K562 (cell line): ENCODE results near the gene FGD6. TPM values are rescaled to one million over a fixed set of nuclear protein-coding genes. Genes with fewer than 3 reads are reported as not detected.

Experiments used
- ATAC-seq: fragments of 200-7000 bp; cut with Tn5 transposase; 3 replicates; pipeline ENCODE4 v1.9.1; 2020; ENCODE audit warnings: moderate library complexity
- BruUV-seq: library from RNA; stranded (reverse); fragments of 400-500 nt; replicated peaks from 2 replicates; lab custom pipeline; 2021; lab: Mats Ljungman, UMichigan
- CTCF ChIA-PET: fragments of 300-600 bp; formaldehyde crosslinking; extraction: SDS; loops from one replicate; lab custom pipeline; 2021; ENCODE audit warnings: low intra/inter-chr PET ratio; lab: Yijun Ruan, JAX
- POLR2A ChIA-PET: fragments of 300-600, 350-650 bp; sonication (Branson Sonifier 250); formaldehyde crosslinking; extraction: SDS; loops from one replicate; lab custom pipeline; 2021; ENCODE audit warnings: antibody characterized with exemption, inconsistent platforms; lab: Yijun Ruan, JAX
- DNase-seq, 4 experiments: peaks; one replicate each; pipeline versions ENCODE4 v3.0.0 to v3.0.0-alpha.2; 2011 to 2018; ENCODE audit warnings: low spot score in 3 of 4, mixed read lengths in 3 of 4; ENCODE audit errors: extremely low read depth in 1 of 4
- FAIRE-seq: peaks from 2 replicates; lab custom pipeline; 2011; peaks lifted over from hg19 to GRCh38; lab: Jason Lieb, UNC
- H2AFZ ChIP-seq: 2 replicates; pipeline ENCODE4 v1.6.0; 2011; ENCODE audit warnings: low read depth, low read length, control low read depth, inconsistent platforms
- H3K27ac ChIP-seq: fragments of 200-600 bp; 3 replicates; pipeline ENCODE4 v1.8.0; 2011; ENCODE audit warnings: low read depth, mild to moderate bottlenecking, control low read depth, inconsistent platforms, low read length, moderate library complexity, mixed read lengths; ENCODE audit errors: extremely low read depth
- H3K27me3 ChIP-seq, 2 experiments: fragments of 300-600 bp in 1 of 2; 2 replicates in 1 of 2; 3 replicates in 1 of 2; pipeline versions ENCODE4 v1.6.0 to v1.8.0; 2011; ENCODE audit warnings: inconsistent platforms in 2 of 2, low read length in 2 of 2, mild to moderate bottlenecking in 1 of 2, mixed read lengths in 1 of 2, moderate library complexity in 1 of 2; ENCODE audit not compliant: control insufficient read depth in 2 of 2, insufficient read depth in 2 of 2
- H3K36me3 ChIP-seq: fragments of 300-600 bp; 3 replicates; pipeline ENCODE4 v1.8.0; 2011; ENCODE audit warnings: mild to moderate bottlenecking, low read length, inconsistent platforms; ENCODE audit not compliant: control insufficient read depth, insufficient read depth
- H3K4me1 ChIP-seq, 2 experiments: fragments of 200-600 bp in 1 of 2; replicated peaks in 1 of 2; 2 replicates in 1 of 2; 3 replicates in 1 of 2; pipeline versions ENCODE4 v1.5.1 to v1.8.0; 2011; ENCODE audit warnings: inconsistent platforms in 2 of 2, low read length in 2 of 2, mild to moderate bottlenecking in 1 of 2, mixed read lengths in 1 of 2, moderate library complexity in 1 of 2; ENCODE audit not compliant: control insufficient read depth in 2 of 2, insufficient read depth in 2 of 2
- H3K4me2 ChIP-seq: 2 replicates; pipeline ENCODE4 v1.6.1; 2011; ENCODE audit warnings: low read length, control low read depth, inconsistent platforms, mixed read lengths; ENCODE audit not compliant: insufficient read depth
- H3K4me3 ChIP-seq: fragments of 200-600 bp; sonication (generic), shearing (Covaris generic); 2 replicates; pipeline ENCODE4 v1.5.1; 2016; ENCODE audit warnings: control low read depth, inconsistent platforms
- H3K79me2 ChIP-seq: fragments of 200-600 bp; 3 replicates; pipeline ENCODE4 v1.8.0; 2011; ENCODE audit warnings: low read length, inconsistent platforms; ENCODE audit not compliant: control insufficient read depth, insufficient read depth
- H3K9ac ChIP-seq, 2 experiments: 2 replicates each; pipeline versions ENCODE4 v1.6.0 to v1.6.1; 2011; ENCODE audit warnings: low read depth in 2 of 2, low read length in 2 of 2, control low read depth in 1 of 2, inconsistent platforms in 1 of 2, mild to moderate bottlenecking in 1 of 2, mixed read lengths in 1 of 2; ENCODE audit not compliant: insufficient read depth in 1 of 2
- H3K9me1 ChIP-seq: one replicate; pipeline ENCODE4 v1.6.0; 2011; ENCODE audit warnings: inconsistent platforms, mild to moderate bottlenecking, low read length, moderate library complexity; ENCODE audit not compliant: control insufficient read depth, insufficient read depth
- H3K9me3 ChIP-seq: replicated peaks from 2 replicates; pipeline ENCODE4 v1.5.1; 2011; ENCODE audit warnings: low read depth, low read length, inconsistent platforms; ENCODE audit not compliant: control insufficient read depth, insufficient read depth
- H4K20me1 ChIP-seq: replicated peaks from 2 replicates; pipeline ENCODE4 v1.6.1; 2011; ENCODE audit warnings: low read length, inconsistent platforms, mixed read lengths; ENCODE audit not compliant: control insufficient read depth, insufficient read depth
- KDM1A ChIP-seq, 2 experiments: fragments of 450-650 bp; IDR thresholded peaks; 2 replicates each; pipeline ENCODE4 v1.6.1; 2016; ENCODE audit warnings: mild to moderate bottlenecking in 2 of 2
- NCOA4 ChIP-seq: fragments of 450-650 bp; IDR thresholded peaks from 2 replicates; pipeline ENCODE4 v1.6.1; 2018; ENCODE audit warnings: mild to moderate bottlenecking; ENCODE audit not compliant: partially characterized antibody
- ZNF644 ChIP-seq: fragments of 200-800 bp; sonication (Bioruptor generic); IDR thresholded peaks from 2 replicates; pipeline ENCODE4 v1.6.1; 2016; ENCODE audit warnings: low read depth, missing genetic modification characterization, missing compliant biosample characterization
- WGBS: fragments of 100-300 bp; shearing (Covaris generic); methylation state at CpG from one replicate; pipeline ENCODE4 v1.1.6; 2016; ENCODE audit warnings: low coverage, mixed read lengths; ENCODE audit not compliant: insufficient coverage; ENCODE audit errors: missing lambda C conversion rate; 5-methylcytosine and 5-hydroxymethylcytosine counted together
- in situ Hi-C: fragments of 300-500 bp; cut with MboI; formaldehyde crosslinking; loops from 4 replicates; pipeline ENCODE4 v1.15.0; 2018; ENCODE audit warnings: inconsistent platforms, mixed read lengths
- intact Hi-C: fragments of 100-400 bp; cut with micrococcal nuclease; formaldehyde crosslinking; loops from 2 replicates; pipeline ENCODE4 v1.14.2; 2022
- polyA plus RNA-seq, 8 experiments: library from polyadenylated mRNA; depleted of rRNA in 4 of 8; stranded (reverse) in 5 of 8; unstranded in 3 of 8; fragments of >200 nt; fragmentation: Nextera tagmentation in 2 of 8; fragmentation: Illumina TruSeq in 1 of 8; extraction: Ambion mirVana in 2 of 8; extraction: Trizol in 1 of 8; gene quantifications; 2 replicates each; pipeline versions ENCODE4 v1.2.1 to v1.2.3, GENCODE V29; 2011 to 2014; ENCODE audit warnings: inconsistent platforms in 1 of 8, missing spikeins in 1 of 8
- total RNA-seq, 7 experiments: library from RNA; depleted of rRNA in 6 of 7; stranded (reverse); fragments of >200 nt in 6 of 7; fragmentation: Illumina TruSeq in 2 of 7; extraction: Trizol in 2 of 7; gene quantifications; 2 replicates each; pipeline versions ENCODE4 v1.2.1 to v1.2.3, GENCODE V29; 2011 to 2021; ENCODE audit warnings: low replicate concordance in 1 of 7
- TF ChIP-seq, protein P1 (sequence below): sonication (generic); IDR thresholded peaks from 2 replicates; pipeline ENCODE4 v1.6.1; 2016

Gene FGD6
- total and polyA plus RNA-seq, 9 of the 15 experiments (the other 6 are each of a cell fraction or from before 2014, with no cell fraction given): 1.5 to 11.1 (median 5.8) TPM

DNA sequence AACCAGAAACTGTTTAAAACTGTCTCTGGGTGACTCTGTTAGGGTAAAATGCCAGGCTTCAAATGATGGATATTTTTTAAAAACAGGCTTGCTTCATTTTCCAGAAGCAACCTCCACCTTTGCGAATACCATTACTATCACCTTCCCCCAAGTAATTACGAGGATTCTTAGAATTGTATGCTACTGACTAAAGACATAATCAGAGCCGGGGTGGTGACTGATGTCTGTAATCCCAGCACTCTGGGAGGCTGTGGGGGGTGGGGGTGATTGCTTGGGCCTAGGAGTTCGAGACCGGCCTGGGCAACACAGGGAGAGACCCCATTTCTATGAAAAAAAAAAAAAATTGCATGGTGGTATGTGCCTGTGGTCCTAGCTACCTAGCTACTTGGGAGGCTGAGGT lies 38.3 kb downstream of the FGD6 start (continued):
- no peak for TF ChIP-seq NCOA4
- TF ChIP-seq, protein P1, sequence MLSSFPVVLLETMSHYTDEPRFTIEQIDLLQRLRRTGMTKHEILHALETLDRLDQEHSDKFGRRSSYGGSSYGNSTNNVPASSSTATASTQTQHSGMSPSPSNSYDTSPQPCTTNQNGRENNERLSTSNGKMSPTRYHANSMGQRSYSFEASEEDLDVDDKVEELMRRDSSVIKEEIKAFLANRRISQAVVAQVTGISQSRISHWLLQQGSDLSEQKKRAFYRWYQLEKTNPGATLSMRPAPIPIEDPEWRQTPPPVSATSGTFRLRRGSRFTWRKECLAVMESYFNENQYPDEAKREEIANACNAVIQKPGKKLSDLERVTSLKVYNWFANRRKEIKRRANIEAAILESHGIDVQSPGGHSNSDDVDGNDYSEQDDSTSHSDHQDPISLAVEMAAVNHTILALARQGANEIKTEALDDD: no peak
- TF ChIP-seq KDM1A (IDR thresholded peaks at IDR 0.05): peak in 1 of 2 experiments; percentile 60; a peak in 1 of 4 replicates
- TF ChIP-seq, all 486 proteins: peak for 3

DNA sequence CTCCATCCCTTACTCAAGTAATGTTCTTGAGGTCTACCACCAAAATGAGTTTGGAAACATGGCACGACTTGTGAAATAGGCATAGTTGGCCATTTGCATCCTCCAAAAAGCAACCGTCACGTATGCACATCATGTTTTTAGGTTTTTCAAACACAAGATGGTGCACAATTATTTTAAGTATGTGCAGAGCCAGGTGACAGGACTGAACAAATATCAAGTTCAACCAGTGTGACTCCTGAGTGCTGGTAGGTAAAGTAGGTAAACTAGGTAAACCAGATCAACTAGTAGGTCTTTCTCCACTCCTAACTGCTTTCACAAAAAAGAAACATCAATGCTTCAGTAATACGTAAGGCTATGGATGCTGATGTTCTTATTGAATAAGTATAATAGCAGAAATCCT lies 39.1 kb downstream of the FGD6 start:
- intact Hi-C loops (no loop called here), in situ Hi-C loops (no loop called here)
- Histone ChIP-seq H3K9ac (no peak overlapping the region), H3K9me1 (no peaks in the 10 kb centered on the region), H3K4me2 (no peak overlapping the region), H3K4me3 (no peak overlapping the region), H2AFZ (no peak overlapping the region), H3K27me3 (no peaks in the 10 kb centered on the region), H4K20me1 (no peaks in the 10 kb centered on the region), H3K4me1 (peaks cover 28 to 53% of the 10 kb centered on the region in 2 experiments), H3K9me3 (no peaks in the 10 kb centered on the region), H3K79me2 (peaks cover 4% of the 10 kb centered on the region; the same call in 1 of the 3 replicates), H3K36me3 (no peaks in the 10 kb centered on the region), H3K27ac (no peak overlapping the region)
- FAIRE-seq (no peak), ATAC-seq (no peak), DNase-seq (no peak)
- ChIA-PET CTCF (no interaction called here), POLR2A (no interaction called here)
- WGBS: 67% methylated on average over 4 of the region's 4 CpGs
- TF ChIP-seq, protein P1: peak; percentile 75
- TF ChIP-seq ZNF644: no peak
- no TSS peak for BruUV-seq
